Activated T-cell treated with anti-CD3 and anti-CD28 coated beads for 4 hours (primary cell): Measurements from ENCODE around the gene TEKT3.

Experiments used
- DNase-seq: peaks from one replicate; pipeline ENCODE4 v3.0.0-alpha.2; 2020

TEKT3 gene

GRCh38 chr17:15289285-15290183 is 51.9 kb downstream of the TEKT3 start:
- DNase-seq: no peak

GRCh38 chr17:15288859-15289258 is 52.5 kb downstream of the TEKT3 start:
- no peak for DNase-seq

- DNase-seq: no peak
Measured at GRCh38 chr17:15287538-15288267, 53.7 kb downstream of the TEKT3 start.

GRCh38 chr17:15285466-15285865 is 55.9 kb downstream of the TEKT3 start:
- DNase-seq: no peak

GRCh38 chr17:15284537-15284936 is 56.9 kb downstream of the TEKT3 start:
- DNase-seq: no peak

GRCh38 chr17:15284107-15284506 is 57.3 kb downstream of the TEKT3 start:
- no peak for DNase-seq

GRCh38 chr17:15281909-15282308 is 59.5 kb downstream of the TEKT3 start:
- DNase-seq: no peak

- no peak for DNase-seq
Measured at GRCh38 chr17:15278924-15279477, 62.4 kb downstream of the TEKT3 start.

- no peak for DNase-seq
Measured at GRCh38 chr17:15278380-15278779, 63.0 kb downstream of the TEKT3 start.

- DNase-seq: no peak
Measured at GRCh38 chr17:15274017-15274416, 67.4 kb downstream of the TEKT3 start.

- no peak for DNase-seq
Measured at GRCh38 chr17:15273141-15273793, 68.1 kb downstream of the TEKT3 start.

GRCh38 chr17:15271741-15272140 is 69.7 kb downstream of the TEKT3 start:
- no peak for DNase-seq

GRCh38 chr17:15270628-15271381 is 70.6 kb downstream of the TEKT3 start:
- DNase-seq: no peak

GRCh38 chr17:15269780-15270089 is 71.7 kb downstream of the TEKT3 start:
- DNase-seq: no peak

- DNase-seq: no peak
Measured at GRCh38 chr17:15269087-15269779, 72.2 kb downstream of the TEKT3 start.

- no peak for DNase-seq
Measured at GRCh38 chr17:15268461-15268860, 72.9 kb downstream of the TEKT3 start.

GRCh38 chr17:15267996-15268395 is 73.4 kb downstream of the TEKT3 start:
- no peak for DNase-seq

GRCh38 chr17:15266325-15267125 is 74.9 kb downstream of the TEKT3 start:
- no peak for DNase-seq

- no peak for DNase-seq
Measured at GRCh38 chr17:15265131-15265530, 76.3 kb downstream of the TEKT3 start, which contains the start of gene PMP22. TSS of gene PMP22 (minus strand) at chr17:15265326. CDS start at chr17:15260727, 4,599 bp downstream.

- no peak for DNase-seq
Measured at GRCh38 chr17:15264542-15264941, 76.9 kb downstream of the TEKT3 start.

GRCh38 chr17:15263680-15264079 is 77.7 kb downstream of the TEKT3 start:
- DNase-seq: no peak
